Panc1 (cell line): Measurements from ENCODE around the gene VWF. TPM values are rescaled to one million over a fixed set of nuclear protein-coding genes. Genes with fewer than 3 reads are reported as not detected.

Experiments used
- ATAC-seq: fragments of 200-7000 bp; cut with Tn5 transposase; 2 replicates; pipeline ENCODE4 v1.9.1; 2020; ENCODE audit warnings: mild to moderate bottlenecking, moderate library complexity
- BruUV-seq: library from RNA; stranded (reverse); fragments of 400-500 nt; replicated peaks from 2 replicates; lab custom pipeline; 2021; lab: Mats Ljungman, UMichigan
- CTCF ChIA-PET: fragments of 300-600 bp; sonication (Branson Sonifier 250); formaldehyde crosslinking; loops from one replicate; lab custom pipeline; 2022; ENCODE audit warnings: antibody characterized with exemption; lab: Charles Lee
- POLR2A ChIA-PET: fragments of 300-600 bp; sonication (Branson Sonifier 250); formaldehyde crosslinking; loops from one replicate; lab custom pipeline; 2022; ENCODE audit warnings: antibody characterized with exemption; lab: Charles Lee
- DNase-seq: peaks from one replicate; pipeline ENCODE4 v3.0.0-alpha.2; 2010; ENCODE audit warnings: low read depth, low spot score
- H3K27ac ChIP-seq: 2 replicates; pipeline ENCODE4 v1.5.1; 2011; ENCODE audit warnings: mild to moderate bottlenecking, low read length, inconsistent platforms
- H3K27me3 ChIP-seq: fragments of 200-500 bp; sonication (Bioruptor generic); 2 replicates; pipeline ENCODE4 v1.6.0; 2014; ENCODE audit warnings: low read length, inconsistent platforms; ENCODE audit not compliant: control insufficient read depth, insufficient read depth
- H3K36me3 ChIP-seq: fragments of 200-500 bp; sonication (Bioruptor generic); 2 replicates; pipeline ENCODE4 v1.5.1; 2014; ENCODE audit warnings: inconsistent platforms, mild to moderate bottlenecking, low read length, moderate library complexity; ENCODE audit not compliant: control insufficient read depth, insufficient read depth
- H3K4me1 ChIP-seq: 2 replicates; pipeline ENCODE4 v1.5.1; 2011; ENCODE audit warnings: inconsistent platforms, mild to moderate bottlenecking, low read length, moderate library complexity; ENCODE audit not compliant: control insufficient read depth, insufficient read depth
- H3K4me3 ChIP-seq, 2 experiments: 2 replicates each; pipeline ENCODE4 v1.5.1; 2011 to 2012; ENCODE audit warnings: low read depth in 2 of 2, low read length in 2 of 2, mild to moderate bottlenecking in 2 of 2, inconsistent platforms in 1 of 2, moderate library complexity in 1 of 2
- H3K9me3 ChIP-seq: fragments of 200-500 bp; sonication (Bioruptor generic); 2 replicates; pipeline ENCODE4 v1.5.1; 2014; ENCODE audit warnings: low read depth, mild to moderate bottlenecking, inconsistent platforms, low read length, moderate library complexity; ENCODE audit not compliant: control insufficient read depth, insufficient read depth
- CTCF ChIP-seq: fragments of 450-650 bp; IDR thresholded peaks from 2 replicates; pipeline ENCODE4 v1.5.1; 2017; ENCODE audit warnings: mild to moderate bottlenecking
- POLR2AphosphoS5 ChIP-seq: IDR thresholded peaks from 2 replicates; pipeline ENCODE4 v1.6.1; 2012; ENCODE audit warnings: mild to moderate bottlenecking, low read depth, low read length, moderate library complexity
- SIN3A ChIP-seq: IDR thresholded peaks from 2 replicates; pipeline ENCODE4 v1.6.1; 2012; ENCODE audit warnings: low read depth, mild to moderate bottlenecking, low read length, moderate library complexity, borderline replicate concordance; ENCODE audit not compliant: insufficient read depth
- TCF7L2 ChIP-seq: IDR thresholded peaks from 2 replicates; pipeline ENCODE4 v1.6.1; 2011; ENCODE audit warnings: mild to moderate bottlenecking, low read depth, low read length, inconsistent platforms
- in situ Hi-C: cut with HindIII; loops from 2 replicates; pipeline ENCODE4 v1.10.0; 2016; ENCODE audit warnings: low sequenced_read_pairs, low pct_unique_long_range_greater_than_20kb
- intact Hi-C: fragments of 100-400 bp; cut with micrococcal nuclease; formaldehyde crosslinking; loops from one replicate; pipeline ENCODE4 v1.10.0; 2022; ENCODE audit not compliant: unreplicated experiment
- total RNA-seq: library from RNA; stranded (reverse); gene quantifications from one replicate; pipeline ENCODE4 v1.2.1, GENCODE V29; 2021; ENCODE audit not compliant: unreplicated experiment
- TF ChIP-seq, protein P1 (sequence below), 2 experiments: IDR thresholded peaks; 2 replicates each; pipeline ENCODE4 v1.6.1; 2011 to 2012; ENCODE audit warnings: low read depth in 2 of 2, control low read depth in 1 of 2, low read length in 1 of 2, mild to moderate bottlenecking in 1 of 2, moderate library complexity in 1 of 2; ENCODE audit not compliant: insufficient read depth in 1 of 2

The VWF gene
- total RNA-seq, 1 experiment from 2014 or later, result 0.31 TPM

DNA sequence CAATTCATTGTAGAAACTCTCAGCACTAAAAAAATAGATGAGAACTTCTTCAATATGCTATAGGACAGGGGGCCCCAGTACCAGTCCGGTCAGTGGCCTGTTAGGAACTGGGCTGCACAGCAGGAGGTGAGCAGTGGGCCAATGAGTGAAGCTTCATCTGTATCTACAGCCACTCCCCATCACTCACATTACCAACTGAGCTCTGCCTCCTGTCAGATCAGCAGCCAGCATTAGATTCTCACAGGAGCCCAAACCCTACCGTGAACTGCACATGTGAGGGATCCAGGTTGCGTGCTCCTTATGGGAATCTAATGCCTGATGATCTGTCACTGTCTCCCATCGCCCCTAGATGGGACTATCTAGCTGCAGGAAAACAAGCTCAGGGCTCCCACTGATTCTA, 163.7 kb downstream of the VWF start:
- TF ChIP-seq, protein P1, sequence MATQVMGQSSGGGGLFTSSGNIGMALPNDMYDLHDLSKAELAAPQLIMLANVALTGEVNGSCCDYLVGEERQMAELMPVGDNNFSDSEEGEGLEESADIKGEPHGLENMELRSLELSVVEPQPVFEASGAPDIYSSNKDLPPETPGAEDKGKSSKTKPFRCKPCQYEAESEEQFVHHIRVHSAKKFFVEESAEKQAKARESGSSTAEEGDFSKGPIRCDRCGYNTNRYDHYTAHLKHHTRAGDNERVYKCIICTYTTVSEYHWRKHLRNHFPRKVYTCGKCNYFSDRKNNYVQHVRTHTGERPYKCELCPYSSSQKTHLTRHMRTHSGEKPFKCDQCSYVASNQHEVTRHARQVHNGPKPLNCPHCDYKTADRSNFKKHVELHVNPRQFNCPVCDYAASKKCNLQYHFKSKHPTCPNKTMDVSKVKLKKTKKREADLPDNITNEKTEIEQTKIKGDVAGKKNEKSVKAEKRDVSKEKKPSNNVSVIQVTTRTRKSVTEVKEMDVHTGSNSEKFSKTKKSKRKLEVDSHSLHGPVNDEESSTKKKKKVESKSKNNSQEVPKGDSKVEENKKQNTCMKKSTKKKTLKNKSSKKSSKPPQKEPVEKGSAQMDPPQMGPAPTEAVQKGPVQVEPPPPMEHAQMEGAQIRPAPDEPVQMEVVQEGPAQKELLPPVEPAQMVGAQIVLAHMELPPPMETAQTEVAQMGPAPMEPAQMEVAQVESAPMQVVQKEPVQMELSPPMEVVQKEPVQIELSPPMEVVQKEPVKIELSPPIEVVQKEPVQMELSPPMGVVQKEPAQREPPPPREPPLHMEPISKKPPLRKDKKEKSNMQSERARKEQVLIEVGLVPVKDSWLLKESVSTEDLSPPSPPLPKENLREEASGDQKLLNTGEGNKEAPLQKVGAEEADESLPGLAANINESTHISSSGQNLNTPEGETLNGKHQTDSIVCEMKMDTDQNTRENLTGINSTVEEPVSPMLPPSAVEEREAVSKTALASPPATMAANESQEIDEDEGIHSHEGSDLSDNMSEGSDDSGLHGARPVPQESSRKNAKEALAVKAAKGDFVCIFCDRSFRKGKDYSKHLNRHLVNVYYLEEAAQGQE (IDR thresholded peaks at IDR 0.05; ENCODE audit: insufficient read depth in 1 of 2, low read depth in 2 of 2, low read length in 1 of 2), result no peak
- TF ChIP-seq CTCF (no peak), SIN3A (no peak), TCF7L2 (no peak), POLR2AphosphoS5 (no peak)
- DNase-seq, result no peak
- in situ Hi-C loops, result no loop called here
- H3K27ac ChIP-seq, result no peak overlapping the region
- H3K4me3 ChIP-seq, result no peak overlapping the region
- intact Hi-C loops, result no loop called here
- no peaks in the 10 kb centered on the region for H3K27me3 ChIP-seq
- no peaks in the 10 kb centered on the region for H3K4me1 ChIP-seq
- H3K9me3 ChIP-seq, result no peaks in the 10 kb centered on the region
- BruUV-seq, result no TSS peak
- no peaks in the 10 kb centered on the region for H3K36me3 ChIP-seq
- POLR2A ChIA-PET, result no interaction called here
- ATAC-seq, result no peak
- CTCF ChIA-PET, result no interaction called here

DNA sequence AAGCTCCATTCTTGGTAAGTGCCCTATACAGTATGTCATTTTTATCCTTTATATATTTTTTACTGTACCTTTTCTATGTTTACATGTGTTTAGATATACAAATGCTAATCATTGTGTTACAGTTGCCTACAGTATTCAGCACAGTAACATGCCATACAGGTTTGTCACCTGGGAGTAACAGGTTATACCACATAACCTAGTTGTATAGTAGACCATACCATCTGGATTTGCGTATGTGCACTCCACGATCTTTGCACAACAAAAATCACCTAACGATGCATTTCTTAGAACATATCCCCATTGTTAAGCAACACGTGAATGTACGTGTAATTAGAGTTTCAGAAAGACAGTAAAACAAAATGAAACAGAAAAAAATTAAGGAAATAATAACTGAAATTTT, 167.5 kb downstream of the VWF start:
- ChIA-PET POLR2A (no interaction called here), CTCF (interaction anchor here (0.6 kb wide), 1 partner anchor 170 kb away, joined by 4 read pairs; no protein-coding TSS in a partner anchor)
- no peak for TF ChIP-seq TCF7L2
- TF ChIP-seq, protein P1 (IDR thresholded peaks at IDR 0.05; ENCODE audit: insufficient read depth in 1 of 2, low read depth in 2 of 2, low read length in 1 of 2), result no peak
- H3K4me3 ChIP-seq, result no peak overlapping the region
- H3K27me3 ChIP-seq, result peaks cover 4% of the 10 kb centered on the region; the same call in 1 of the 2 replicates
- no peaks in the 10 kb centered on the region for H3K4me1 ChIP-seq
- H3K27ac ChIP-seq, result no peak overlapping the region
- in situ Hi-C loops (no loop called here), intact Hi-C loops (no loop called here)
- ATAC-seq (no peak), DNase-seq (no peak)
- BruUV-seq, result no TSS peak
- no peaks in the 10 kb centered on the region for H3K9me3 ChIP-seq
- no peaks in the 10 kb centered on the region for H3K36me3 ChIP-seq
